Urinary bladder (tissue), 4 donors: ENCODE data around the gene RNF213. TPM values are rescaled to one million over a fixed set of nuclear protein-coding genes. Genes with fewer than 3 reads are reported as not detected.
"Not testable (repeated sequence)": the region's sequence is repeated elsewhere in the genome, so short reads cannot be mapped to it uniquely, and the experiment has no call there.

Source experiments
- DNase-seq: peaks from one replicate; pipeline ENCODE4 v3.0.0-alpha.2; 2015; ENCODE audit errors: extremely low spot score
- H3K27ac ChIP-seq: one replicate; pipeline ENCODE4 v1.5.1; 2013; ENCODE audit warnings: low read depth, mild to moderate bottlenecking, moderate library complexity
- H3K36me3 ChIP-seq: one replicate; pipeline ENCODE4 v1.6.1; 2013; ENCODE audit warnings: mild to moderate bottlenecking, moderate library complexity; ENCODE audit not compliant: insufficient read depth
- H3K4me1 ChIP-seq: one replicate; pipeline ENCODE4 v1.6.1; 2013; ENCODE audit warnings: mild to moderate bottlenecking, moderate library complexity; ENCODE audit not compliant: insufficient read depth
- H3K4me3 ChIP-seq: one replicate; pipeline ENCODE4 v1.5.1; 2013; ENCODE audit warnings: low read depth, low read length
- WGBS: extraction: QIAGEN DNeasy Blood & Tissue Kit; methylation state at CpG from one replicate; pipeline ENCODE4 v1.1.7; 2013; 5-methylcytosine and 5-hydroxymethylcytosine counted together
- polyA plus RNA-seq: library from polyadenylated mRNA; stranded (reverse); fragments of 200-250 nt; gene quantifications from one replicate; pipeline ENCODE4 v1.2.3, GENCODE V29; 2013
- total RNA-seq: library from RNA; depleted of rRNA; stranded (reverse); fragments of >200 nt; gene quantifications from one replicate; pipeline ENCODE4 v1.2.3, GENCODE V29; 2014
- donor health status: healthy with polysubstance abuse.
- donor health status: healthy.

Gene RNF213
- total and polyA plus RNA-seq, 2 donors = 37.2 to 81.5 TPM

GRCh38 chr17:80291260-80291659 is 30.6 kb downstream of the RNF213 start:
- no peaks in the 10 kb centered on the region for H3K4me1 ChIP-seq
- 96% methylated on average over 6 of the region's 6 CpGs for WGBS
- no peak for DNase-seq
- peaks cover 7% of the 10 kb centered on the region for H3K36me3 ChIP-seq
- no peak overlapping the region for H3K4me3 ChIP-seq
- H3K27ac ChIP-seq = no peak overlapping the region

- H3K27ac ChIP-seq = no peak overlapping the region
- peaks cover 7% of the 10 kb centered on the region for H3K36me3 ChIP-seq
- no peak for DNase-seq
- WGBS = 94% methylated on average over 20 of the region's 20 CpGs
- no peaks in the 10 kb centered on the region for H3K4me1 ChIP-seq
- H3K4me3 ChIP-seq = no peak overlapping the region
Measured at GRCh38 chr17:80291691-80292487, 31.2 kb downstream of the RNF213 start.

- DNase-seq = no peak
- peaks cover 7% of the 10 kb centered on the region for H3K36me3 ChIP-seq
- WGBS = 94% methylated on average over 10 of the region's 10 CpGs
- no peaks in the 10 kb centered on the region for H3K4me1 ChIP-seq
- H3K27ac ChIP-seq = no peak overlapping the region
- no peak overlapping the region for H3K4me3 ChIP-seq
Measured at GRCh38 chr17:80292521-80292971, 31.9 kb downstream of the RNF213 start.

- 80% methylated on average over 7 of the region's 7 CpGs for WGBS
- H3K27ac ChIP-seq = no peak overlapping the region
- DNase-seq = no peak
- H3K36me3 ChIP-seq = peaks cover 8% of the 10 kb centered on the region
- no peak overlapping the region for H3K4me3 ChIP-seq
- H3K4me1 ChIP-seq = no peaks in the 10 kb centered on the region
Measured at GRCh38 chr17:80294210-80294609, 33.6 kb downstream of the RNF213 start.

GRCh38 chr17:80294653-80295052 is 34.0 kb downstream of the RNF213 start:
- Histone ChIP-seq H3K36me3 (peaks cover 8% of the 10 kb centered on the region), H3K4me1 (no peaks in the 10 kb centered on the region), H3K27ac (no peak overlapping the region), H3K4me3 (no peak overlapping the region)
- 89% methylated on average over 6 of the region's 6 CpGs for WGBS
- no peak for DNase-seq

- Histone ChIP-seq H3K36me3 (peaks cover 8% of the 10 kb centered on the region), H3K27ac (no peak overlapping the region), H3K4me3 (no peak overlapping the region), H3K4me1 (no peaks in the 10 kb centered on the region)
- WGBS = 81% methylated on average over 5 of the region's 5 CpGs
- no peak for DNase-seq
Measured at GRCh38 chr17:80295146-80295545, 34.5 kb downstream of the RNF213 start.

GRCh38 chr17:80295559-80295958 is 34.9 kb downstream of the RNF213 start:
- Histone ChIP-seq H3K27ac (no peak overlapping the region), H3K4me1 (no peaks in the 10 kb centered on the region), H3K36me3 (peaks cover 12% of the 10 kb centered on the region), H3K4me3 (no peak overlapping the region)
- WGBS = 92% methylated on average over 6 of the region's 6 CpGs
- DNase-seq = no peak

- Histone ChIP-seq H3K36me3 (peaks cover 12% of the 10 kb centered on the region), H3K4me1 (no peaks in the 10 kb centered on the region), H3K27ac (no peak overlapping the region), H3K4me3 (no peak overlapping the region)
- WGBS = 89% methylated on average over 14 of the region's 14 CpGs
- no peak for DNase-seq
Measured at GRCh38 chr17:80296221-80296620, 35.6 kb downstream of the RNF213 start.

GRCh38 chr17:80297996-80298560 is 37.4 kb downstream of the RNF213 start:
- WGBS = 89% methylated on average over 19 of the region's 19 CpGs
- no peak overlapping the region for H3K4me3 ChIP-seq
- peaks cover 17% of the 10 kb centered on the region for H3K36me3 ChIP-seq
- no peaks in the 10 kb centered on the region for H3K4me1 ChIP-seq
- no peak for DNase-seq
- H3K27ac ChIP-seq = no peak overlapping the region

GRCh38 chr17:80299350-80300100 is 38.9 kb downstream of the RNF213 start:
- not testable (repeated sequence) for H3K4me3 ChIP-seq, DNase-seq, H3K4me1 ChIP-seq, H3K27ac ChIP-seq
- 98% methylated on average over 4 of the region's 4 CpGs for WGBS
- peaks cover 17% of the 10 kb centered on the region for H3K36me3 ChIP-seq

GRCh38 chr17:80300756-80301155 is 40.1 kb downstream of the RNF213 start:
- not testable (repeated sequence) for H3K4me3 ChIP-seq, DNase-seq, H3K4me1 ChIP-seq, H3K27ac ChIP-seq
- peaks cover 14% of the 10 kb centered on the region for H3K36me3 ChIP-seq
- WGBS = 94% methylated on average over 2 of the region's 2 CpGs

- H3K36me3 ChIP-seq = peaks cover 9% of the 10 kb centered on the region
- no peak overlapping the region for H3K27ac ChIP-seq
- no peak for DNase-seq
- 96% methylated on average over 3 of the region's 3 CpGs for WGBS
- H3K4me3 ChIP-seq = no peak overlapping the region
- H3K4me1 ChIP-seq = no peaks in the 10 kb centered on the region
Measured at GRCh38 chr17:80303824-80304223, 43.2 kb downstream of the RNF213 start.

GRCh38 chr17:80307994-80308691 is 47.5 kb downstream of the RNF213 start:
- H3K27ac ChIP-seq = no peak overlapping the region
- no peaks in the 10 kb centered on the region for H3K4me1 ChIP-seq
- H3K4me3 ChIP-seq = no peak overlapping the region
- no peak for DNase-seq
- peaks cover 4% of the 10 kb centered on the region for H3K36me3 ChIP-seq
- 69% methylated on average over 12 of the region's 12 CpGs for WGBS
